ENCODE data around the gene AHNAK2. TPM values are rescaled to one million over a fixed set of nuclear protein-coding genes. Genes with fewer than 3 reads are reported as not detected.

Gene AHNAK2
- total RNA-seq, 4 donors from 2014 or later: 147 to 313 (median 172) TPM

DNA sequence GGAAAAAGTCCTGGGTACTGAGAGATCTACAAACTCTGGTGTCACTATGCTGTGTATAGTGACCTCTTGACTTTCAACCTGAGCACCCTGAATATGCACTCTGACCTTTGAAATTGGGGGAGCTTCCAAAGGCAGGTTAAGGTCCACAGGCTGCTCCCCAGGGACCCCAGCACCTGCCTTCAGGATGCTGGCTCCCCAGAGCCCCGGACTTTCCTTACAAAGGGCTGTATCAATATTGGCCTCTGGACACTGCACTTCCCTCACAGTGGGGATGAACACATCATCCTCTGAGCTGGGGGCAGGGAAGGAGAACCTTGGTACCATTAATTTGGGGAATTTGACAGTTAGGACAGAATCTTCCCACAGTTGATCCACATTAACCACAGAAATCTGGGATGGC, 39.2 kb downstream of the AHNAK2 start:
- Histone ChIP-seq H3K27me3 (no peaks in the 10 kb centered on the region), H3K27ac (no peak overlapping the region), H3K4me1 (peaks cover 0 to 22% (median 0%) of the 10 kb centered on the region in 3 donors), H3K9me3 (no peaks in the 10 kb centered on the region), H3K4me3 (no peak overlapping the region), H3K36me3 (peaks cover 3 to 62% (median 6%) of the 10 kb centered on the region in 3 donors)
- no peak for DNase-seq
- no CpG with 5 or more reads among the region's 1 CpG for WGBS, 2 donors
- intact Hi-C loops (cut with DNase I): no loop called here
- TF ChIP-seq, protein P1, sequence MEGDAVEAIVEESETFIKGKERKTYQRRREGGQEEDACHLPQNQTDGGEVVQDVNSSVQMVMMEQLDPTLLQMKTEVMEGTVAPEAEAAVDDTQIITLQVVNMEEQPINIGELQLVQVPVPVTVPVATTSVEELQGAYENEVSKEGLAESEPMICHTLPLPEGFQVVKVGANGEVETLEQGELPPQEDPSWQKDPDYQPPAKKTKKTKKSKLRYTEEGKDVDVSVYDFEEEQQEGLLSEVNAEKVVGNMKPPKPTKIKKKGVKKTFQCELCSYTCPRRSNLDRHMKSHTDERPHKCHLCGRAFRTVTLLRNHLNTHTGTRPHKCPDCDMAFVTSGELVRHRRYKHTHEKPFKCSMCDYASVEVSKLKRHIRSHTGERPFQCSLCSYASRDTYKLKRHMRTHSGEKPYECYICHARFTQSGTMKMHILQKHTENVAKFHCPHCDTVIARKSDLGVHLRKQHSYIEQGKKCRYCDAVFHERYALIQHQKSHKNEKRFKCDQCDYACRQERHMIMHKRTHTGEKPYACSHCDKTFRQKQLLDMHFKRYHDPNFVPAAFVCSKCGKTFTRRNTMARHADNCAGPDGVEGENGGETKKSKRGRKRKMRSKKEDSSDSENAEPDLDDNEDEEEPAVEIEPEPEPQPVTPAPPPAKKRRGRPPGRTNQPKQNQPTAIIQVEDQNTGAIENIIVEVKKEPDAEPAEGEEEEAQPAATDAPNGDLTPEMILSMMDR (IDR thresholded peaks at IDR 0.05): no peak
- TF ChIP-seq POLR2A (IDR thresholded peaks at IDR 0.05): no peak

DNA sequence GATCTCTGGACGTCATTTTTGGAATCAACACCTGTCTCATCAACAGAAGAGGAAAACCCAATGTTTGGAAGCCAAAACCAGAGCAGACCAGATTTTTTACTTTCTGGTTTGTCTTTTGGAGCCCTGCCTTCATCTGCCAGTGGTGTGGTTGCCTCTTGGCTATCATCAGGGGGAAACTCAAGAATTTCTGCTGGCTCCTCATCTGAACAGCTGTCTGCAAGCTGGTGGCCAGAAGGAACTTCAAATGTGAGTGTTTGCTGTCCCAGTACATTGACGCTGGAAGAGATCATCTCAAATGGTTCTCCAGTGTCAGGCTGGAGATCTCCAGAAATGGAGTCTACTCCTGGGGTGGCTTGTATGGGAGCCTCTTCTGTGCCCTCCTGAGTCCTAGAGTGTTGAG, 39.7 kb downstream of the AHNAK2 start:
- peaks cover 3 to 56% (median 6%) of the 10 kb centered on the region in 3 donors for H3K36me3 ChIP-seq
- H3K4me1 ChIP-seq: peaks cover 0 to 27% (median 0%) of the 10 kb centered on the region in 3 donors
- whole genome bisulfite sequencing, 2 donors: 50 to 73% methylated on average over 2 of the region's 2 CpGs
- TF ChIP-seq POLR2A (IDR thresholded peaks at IDR 0.05): no peak
- TF ChIP-seq, protein P1 (IDR thresholded peaks at IDR 0.05): no peak
- H3K9me3 ChIP-seq: no peaks in the 10 kb centered on the region
- H3K27ac ChIP-seq: no peak overlapping the region
- no peaks in the 10 kb centered on the region for H3K27me3 ChIP-seq
- intact Hi-C loops (cut with DNase I): no loop called here
- H3K4me3 ChIP-seq: no peak overlapping the region
- DNase-seq: no peak

DNA sequence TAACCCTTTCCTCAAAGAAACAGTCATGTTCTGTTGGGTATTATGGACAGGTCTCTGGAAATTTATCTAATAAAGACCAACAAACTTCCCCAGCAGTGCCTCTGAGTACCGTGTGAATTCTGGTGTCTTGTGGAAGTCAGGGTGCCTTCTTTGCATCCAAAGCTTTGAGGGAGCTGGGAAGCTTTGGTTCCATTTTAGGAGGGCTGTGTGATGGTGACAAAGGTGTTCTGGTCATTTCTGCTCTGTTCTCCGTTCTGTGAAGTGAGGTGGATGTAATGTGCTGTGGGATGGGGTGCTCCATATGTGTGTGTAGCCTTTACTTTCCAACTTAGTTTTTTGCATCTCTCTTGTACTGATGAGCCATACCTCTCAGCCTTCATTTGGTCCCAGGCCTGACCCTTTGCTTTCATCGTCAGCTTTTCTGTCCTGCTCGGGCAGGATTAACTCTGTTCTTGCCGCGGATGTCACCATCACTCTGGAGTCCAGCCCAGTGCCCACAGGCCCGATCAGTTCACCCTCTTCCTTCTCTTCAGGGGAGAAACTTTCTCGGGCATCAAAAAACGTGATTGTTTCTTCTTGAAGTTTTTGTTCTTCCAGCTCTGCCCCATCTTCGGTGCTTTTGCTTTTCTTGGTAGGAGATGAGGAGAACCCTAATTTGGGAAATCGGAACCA, 40.3 kb downstream of the AHNAK2 start:
- Histone ChIP-seq H3K4me3 (no peak overlapping the region), H3K4me1 (peaks cover 1 to 33% (median 5%) of the 10 kb centered on the region in 3 donors), H3K36me3 (peaks cover 3 to 50% (median 3%) of the 10 kb centered on the region in 3 donors), H3K27ac (no peak overlapping the region), H3K27me3 (peaks cover 0 to 5% (median 0%) of the 10 kb centered on the region in 4 donors), H3K9me3 (no peaks in the 10 kb centered on the region)
- 82 to 84% methylated on average over 10 to 11 of the region's 11 CpGs for WGBS, 2 donors
- no peak for DNase-seq
- intact Hi-C loops (cut with DNase I): no loop called here
- TF ChIP-seq POLR2A (IDR thresholded peaks at IDR 0.05): no peak
- TF ChIP-seq, protein P1 (IDR thresholded peaks at IDR 0.05): no peak

DNA sequence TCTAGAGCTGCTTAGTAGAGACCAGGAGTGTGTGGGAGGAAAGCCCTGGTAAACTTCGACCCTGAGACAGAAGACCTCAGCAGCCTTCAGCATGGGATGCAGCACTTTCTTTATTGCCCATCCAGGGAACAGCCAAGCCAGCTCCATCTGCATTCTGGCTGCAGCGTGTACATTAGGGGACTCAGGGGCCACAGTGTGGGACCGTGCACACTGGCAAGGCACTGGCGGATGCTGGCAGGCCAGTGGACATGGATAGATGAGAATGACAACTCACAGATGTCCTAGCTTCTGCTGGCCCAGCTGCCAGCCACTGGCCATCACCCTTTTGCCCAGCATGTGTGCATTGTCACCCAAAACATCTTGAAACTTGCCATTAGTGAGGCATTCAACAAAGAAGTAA, 41.0 kb downstream of the AHNAK2 start:
- Histone ChIP-seq H3K27ac (no peak overlapping the region), H3K4me3 (no peak overlapping the region), H3K36me3 (peaks cover 0 to 44% (median 3%) of the 10 kb centered on the region in 3 donors), H3K9me3 (no peaks in the 10 kb centered on the region), H3K27me3 (peaks cover 0 to 12% (median 0%) of the 10 kb centered on the region in 4 donors), H3K4me1 (peaks cover 7 to 40% (median 8%) of the 10 kb centered on the region in 3 donors)
- TF ChIP-seq, protein P1 (IDR thresholded peaks at IDR 0.05): no peak
- TF ChIP-seq POLR2A (IDR thresholded peaks at IDR 0.05): no peak
- intact Hi-C loops (cut with DNase I): no loop called here
- 80% methylated on average over 1 of the region's 4 CpGs; no CpG with 5 or more reads in 1 of the 2 donors for whole genome bisulfite sequencing, 2 donors
- DNase-seq: no peak

DNA sequence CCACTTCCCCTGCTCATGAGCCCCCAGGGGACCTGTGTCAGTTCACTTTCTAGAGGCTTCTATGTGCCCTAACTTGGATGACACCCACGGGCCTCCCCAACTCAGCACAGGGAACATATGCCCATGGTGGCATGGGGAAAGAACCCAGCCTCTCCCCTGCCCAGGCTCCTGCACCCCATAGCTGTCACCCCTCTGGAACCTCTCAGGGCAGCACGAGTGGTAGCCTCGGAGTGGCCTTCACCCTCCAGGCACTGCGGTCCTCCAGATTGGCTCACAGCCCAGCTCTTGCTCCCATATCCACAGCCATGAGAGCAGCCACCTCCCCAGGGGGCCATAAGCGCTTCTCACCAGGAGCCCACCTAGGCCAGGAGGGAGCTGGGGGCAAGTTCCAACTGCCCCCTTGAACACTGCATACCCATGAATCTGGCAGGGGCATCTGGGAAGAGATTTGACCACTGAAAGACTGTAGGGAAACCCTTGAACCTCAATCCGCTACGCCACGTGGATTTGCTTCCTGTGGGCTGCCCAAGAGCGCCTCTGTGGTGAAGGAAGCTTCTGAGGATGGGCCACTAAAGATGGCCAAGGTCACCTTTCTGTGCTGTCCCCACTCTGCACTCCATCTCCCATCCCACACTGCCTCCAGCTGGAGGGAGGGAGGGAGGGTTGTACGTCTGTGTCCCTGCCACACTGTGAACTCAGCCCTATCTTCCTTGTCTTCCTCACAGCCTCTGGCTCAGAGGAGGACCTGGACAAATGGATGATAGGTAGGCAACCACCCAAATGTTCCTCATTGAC, 41.6 kb downstream of the AHNAK2 start:
- no peak overlapping the region for H3K4me3 ChIP-seq
- H3K36me3 ChIP-seq: peaks cover 0 to 38% (median 3%) of the 10 kb centered on the region in 3 donors
- 67 to 68% methylated on average over 5 to 6 of the region's 10 CpGs for WGBS, 2 donors
- no peak for DNase-seq
- peaks cover 0 to 13% (median 0%) of the 10 kb centered on the region in 4 donors for H3K27me3 ChIP-seq
- intact Hi-C loops (cut with DNase I): no loop called here
- no peaks in the 10 kb centered on the region for H3K9me3 ChIP-seq
- H3K27ac ChIP-seq: no peak overlapping the region
- H3K4me1 ChIP-seq: peaks cover 7 to 46% (median 8%) of the 10 kb centered on the region in 3 donors
- no peak for TF ChIP-seq POLR2A (IDR thresholded peaks at IDR 0.05)
- TF ChIP-seq, protein P1 (IDR thresholded peaks at IDR 0.05): no peak
